CD4-positive, alpha-beta T cell treated with Interleukin-2 at 100 ng/mL for 4 hours (primary cell): ENCODE measurements around the gene UGT1A6.

Experiments used
- DNase-seq: peaks from one replicate; pipeline ENCODE4 v3.0.0-alpha.2; 2020; ENCODE audit warnings: low spot score

UGT1A6 gene

DNA sequence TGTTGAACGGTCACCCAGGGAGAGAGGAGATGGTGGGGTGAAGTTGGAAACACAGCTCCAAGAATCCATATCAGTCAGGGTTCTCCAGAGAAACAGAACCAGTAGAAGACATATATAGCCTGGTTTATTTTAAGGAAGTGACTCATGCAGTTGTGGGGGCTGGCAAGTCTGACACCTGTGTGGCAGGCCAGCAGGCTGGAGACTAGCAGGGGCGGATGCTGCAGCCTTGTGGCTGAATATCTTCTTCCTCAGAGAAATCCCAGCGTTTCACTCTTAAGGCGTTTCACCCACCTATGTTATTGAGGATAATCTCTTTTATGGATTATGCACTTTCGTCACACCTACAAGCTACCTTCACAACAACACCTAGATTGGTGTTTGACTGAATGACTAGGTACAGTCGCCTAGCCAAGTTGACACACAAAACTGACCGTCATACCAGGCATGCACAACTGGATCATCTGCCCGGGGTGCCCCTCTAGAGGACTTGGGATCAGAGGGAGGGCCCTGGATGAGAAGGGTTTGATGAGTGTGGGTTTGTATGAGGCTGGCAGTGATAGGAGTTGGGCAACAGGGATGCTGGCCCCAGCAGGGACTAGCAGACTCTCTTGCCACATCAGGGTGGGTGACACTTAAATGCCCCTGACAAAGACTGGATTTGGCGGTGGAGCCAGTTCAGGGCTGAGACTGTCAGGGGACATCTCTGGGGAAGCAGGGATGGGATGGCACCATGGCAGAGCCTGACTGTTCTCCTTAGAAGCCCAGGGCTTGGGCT, 108.9 kb downstream of the UGT1A6 start:
- no peak for DNase-seq

DNA sequence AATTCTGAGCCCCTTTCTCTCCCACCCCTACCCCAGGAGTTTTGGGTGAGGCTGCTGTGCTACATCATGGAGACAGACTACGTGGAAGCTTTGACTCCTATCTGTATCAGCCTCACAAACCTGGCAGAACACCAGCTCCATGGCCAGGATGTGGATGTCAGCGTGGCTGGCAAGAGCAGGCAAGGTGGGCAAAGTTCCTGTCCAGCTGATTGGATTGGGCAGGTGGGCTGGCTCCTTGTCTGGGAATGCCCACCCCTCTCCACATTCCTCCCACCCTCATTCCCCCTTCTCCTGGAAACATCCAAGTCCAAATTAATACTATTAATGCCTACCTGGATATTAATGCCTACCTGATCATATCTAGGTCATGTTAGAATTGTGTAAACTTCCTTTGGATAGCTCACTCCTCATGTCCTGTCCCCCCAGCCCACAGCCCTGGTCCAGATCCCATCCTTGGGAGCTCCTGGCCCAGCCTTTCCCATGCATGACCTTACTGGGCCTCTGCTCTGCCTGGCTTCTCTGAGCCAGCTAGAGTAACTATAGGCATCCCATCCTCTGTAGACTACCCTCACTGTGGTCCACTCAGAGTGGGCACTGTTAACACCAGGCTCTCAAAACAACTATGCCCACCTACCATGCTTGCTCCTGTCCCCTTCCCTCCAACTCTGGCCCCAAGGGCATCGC, 109.6 kb downstream of the UGT1A6 start:
- no peak for DNase-seq

DNA sequence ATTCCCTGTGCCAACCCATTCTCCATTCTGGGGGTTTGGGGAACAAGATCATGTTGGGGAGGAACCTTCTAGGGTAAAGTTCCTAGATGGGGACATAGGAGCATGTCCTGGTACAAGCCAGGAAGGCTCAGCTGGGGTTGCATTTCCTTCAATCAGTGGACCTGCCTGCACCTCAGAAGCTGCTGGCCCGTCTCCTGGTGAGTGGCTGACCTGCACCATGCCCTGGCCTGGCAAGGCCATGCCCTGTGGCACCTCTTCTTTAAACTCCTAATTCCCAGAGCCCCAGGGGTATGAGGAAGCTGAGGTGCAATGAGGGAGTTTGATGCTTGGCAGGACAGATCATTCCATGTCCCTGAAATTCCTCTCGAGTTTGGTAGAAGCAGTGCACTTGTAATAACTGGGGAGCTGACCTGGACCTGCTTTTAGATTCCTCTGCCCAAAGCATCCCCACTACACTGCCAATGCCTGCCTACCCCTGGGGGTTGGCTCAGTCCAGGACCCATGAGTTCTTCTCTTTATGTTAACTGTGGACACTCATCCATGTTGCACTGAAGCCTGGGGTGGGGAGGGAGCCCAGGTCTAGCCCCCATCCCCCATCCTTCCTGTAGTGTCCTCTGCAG, 110.7 kb downstream of the UGT1A6 start:
- no peak for DNase-seq

DNA sequence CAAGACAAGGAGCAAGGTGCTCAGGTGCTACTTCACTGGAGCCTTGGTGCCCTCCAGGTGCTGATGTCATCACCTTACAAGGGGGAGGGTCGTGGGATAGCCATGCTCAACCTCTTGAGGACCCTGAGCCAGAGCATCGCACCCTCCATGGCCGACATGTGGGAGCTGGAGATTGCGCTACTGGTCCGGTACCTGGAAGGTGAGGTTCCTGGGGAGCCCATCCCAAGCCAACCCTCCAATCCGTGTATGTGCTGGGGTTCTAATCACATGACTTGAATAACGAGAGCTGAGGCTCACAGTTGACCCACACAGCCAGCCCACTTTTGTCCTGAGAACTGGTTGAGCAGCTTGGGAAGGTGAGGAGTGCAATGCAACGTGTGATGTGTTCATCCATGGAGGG, 111.3 kb downstream of the UGT1A6 start:
- no peak for DNase-seq

DNA sequence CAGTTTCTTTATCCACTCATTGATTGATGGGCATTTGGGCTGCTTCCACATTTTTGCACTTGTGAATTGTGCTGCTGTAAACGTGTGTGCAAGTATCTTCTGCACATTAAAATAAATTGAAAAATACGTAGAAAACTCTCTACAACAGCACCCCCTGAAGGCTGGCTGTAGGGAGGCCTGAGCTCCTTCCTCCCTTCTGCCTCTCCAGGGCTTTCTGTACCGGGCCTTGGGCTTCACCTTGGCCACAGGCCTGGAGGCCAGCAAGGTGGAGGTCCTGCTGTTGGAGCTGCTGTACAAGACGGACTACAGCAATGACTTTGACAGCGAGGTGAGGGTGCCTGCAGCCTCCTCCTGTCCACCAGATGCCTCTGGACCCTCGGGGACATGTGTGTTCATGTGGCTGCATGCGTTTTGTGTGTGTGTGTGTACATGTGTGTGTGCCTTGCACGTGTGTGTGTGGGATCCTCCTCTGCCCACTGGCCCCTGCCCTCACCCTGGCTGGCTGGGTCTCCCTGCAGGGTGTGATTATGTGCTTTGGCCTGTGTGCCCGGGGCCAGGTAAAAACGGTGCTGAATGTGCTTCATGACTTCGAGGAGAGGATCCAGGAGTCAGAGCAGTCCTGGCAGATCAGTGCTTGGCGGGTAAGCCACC, 114.7 kb downstream of the UGT1A6 start:
- no peak for DNase-seq

DNA sequence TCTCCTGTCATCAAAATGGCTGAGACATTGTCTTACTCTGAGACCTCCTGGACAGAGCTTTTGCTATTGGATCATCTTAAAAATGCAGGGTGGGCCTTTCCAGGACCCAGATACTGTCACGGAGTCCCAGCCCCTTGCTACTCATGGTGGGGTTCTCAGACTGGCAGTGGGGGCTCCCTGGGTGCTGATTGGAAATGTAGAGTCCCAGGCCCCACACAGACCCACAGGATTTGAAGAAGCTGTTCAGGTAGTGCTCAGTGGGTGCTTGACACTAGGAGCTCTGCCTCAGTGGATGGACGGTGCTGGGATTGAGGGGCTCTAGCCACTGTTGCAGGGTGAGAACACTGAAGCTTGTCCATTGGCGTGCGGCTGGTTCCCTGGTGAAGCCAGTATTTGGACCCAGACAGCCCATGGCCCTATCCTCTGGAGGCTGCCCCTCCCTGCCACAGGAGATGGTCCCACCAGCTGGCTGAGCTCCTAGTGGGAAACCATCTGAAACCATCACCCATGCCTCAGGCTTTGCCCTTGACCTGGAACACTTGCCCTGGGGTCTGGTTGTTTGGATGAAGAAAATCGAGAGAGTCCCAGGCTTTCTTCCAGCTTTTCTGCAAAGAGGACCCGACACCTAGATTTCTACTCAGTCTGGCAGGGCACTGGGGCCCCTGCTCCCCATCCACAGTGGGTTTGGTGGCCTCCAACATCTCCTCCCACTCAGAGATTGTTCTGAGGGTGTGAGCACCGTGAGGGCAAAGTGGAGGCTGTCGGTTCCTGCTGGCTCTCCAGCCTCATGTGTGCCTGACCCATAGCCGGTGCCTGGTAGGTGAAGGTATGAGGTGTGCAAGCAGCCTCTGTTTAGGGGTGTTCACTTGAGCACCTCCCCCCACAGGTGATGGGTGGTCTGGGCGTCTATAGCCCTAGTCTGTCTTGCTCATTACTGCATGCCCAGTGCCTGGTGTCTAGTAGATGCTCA, 115.6 kb downstream of the UGT1A6 start:
- no peak for DNase-seq

DNA sequence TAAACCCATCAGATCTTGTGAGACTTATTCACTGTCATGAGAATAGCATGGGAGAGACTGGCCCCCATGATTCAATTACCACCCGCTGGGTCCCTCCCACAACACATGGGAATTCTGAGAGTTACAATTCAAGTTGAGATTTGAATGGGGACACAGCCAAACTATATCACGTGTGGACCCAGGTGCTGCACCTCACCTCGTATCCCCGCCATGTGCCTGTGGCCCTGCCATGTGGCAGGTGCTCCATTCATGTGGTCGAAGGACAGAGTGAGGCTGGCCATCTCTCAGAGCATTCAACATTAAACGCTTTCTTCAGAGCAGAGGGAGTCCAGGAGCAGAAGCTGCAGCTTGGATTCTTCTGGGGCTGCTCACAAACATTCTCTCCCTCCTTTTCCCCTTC, 117.7 kb downstream of the UGT1A6 start:
- DNase-seq = no peak

DNA sequence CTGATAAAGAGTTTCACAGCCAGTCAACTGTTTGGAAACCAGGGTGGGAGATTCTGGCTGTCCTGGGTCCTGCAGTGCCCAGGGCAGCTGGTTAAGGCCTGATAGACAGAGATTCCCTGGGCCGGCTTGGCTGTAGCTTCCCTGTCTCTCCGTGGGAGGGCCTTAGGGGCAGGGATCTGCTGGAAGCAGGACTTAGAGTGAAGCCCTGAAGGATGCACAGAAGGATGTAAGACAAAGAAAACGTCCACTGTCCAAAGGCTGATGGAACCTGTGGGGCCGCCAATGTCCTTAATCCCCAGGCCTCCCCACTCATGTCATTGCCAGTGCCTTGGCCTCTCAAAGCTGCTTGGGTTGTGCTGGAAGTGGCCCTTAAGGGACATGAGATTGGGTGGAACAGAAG, 118.4 kb downstream of the UGT1A6 start:
- no peak for DNase-seq

DNA sequence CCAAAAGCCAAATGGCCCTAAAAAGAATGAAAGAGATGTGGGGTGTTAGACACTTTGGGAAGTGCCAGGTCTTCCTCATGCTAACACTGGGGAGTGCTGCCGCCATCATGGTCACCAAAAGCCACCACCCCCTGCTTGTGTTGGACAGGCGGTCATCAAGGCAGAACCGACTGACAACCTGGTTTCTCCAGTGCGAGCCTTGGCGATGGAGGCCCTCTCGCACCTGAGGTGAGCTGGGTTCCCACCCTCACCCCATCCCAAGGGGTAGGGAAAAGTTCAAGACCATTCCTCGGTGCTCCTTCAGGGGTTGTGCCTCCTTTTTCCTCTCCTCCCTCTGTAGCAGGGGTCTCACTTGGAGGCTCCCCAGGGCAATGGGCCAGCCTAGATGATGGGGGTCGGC, 119.0 kb downstream of the UGT1A6 start:
- no peak for DNase-seq

DNA sequence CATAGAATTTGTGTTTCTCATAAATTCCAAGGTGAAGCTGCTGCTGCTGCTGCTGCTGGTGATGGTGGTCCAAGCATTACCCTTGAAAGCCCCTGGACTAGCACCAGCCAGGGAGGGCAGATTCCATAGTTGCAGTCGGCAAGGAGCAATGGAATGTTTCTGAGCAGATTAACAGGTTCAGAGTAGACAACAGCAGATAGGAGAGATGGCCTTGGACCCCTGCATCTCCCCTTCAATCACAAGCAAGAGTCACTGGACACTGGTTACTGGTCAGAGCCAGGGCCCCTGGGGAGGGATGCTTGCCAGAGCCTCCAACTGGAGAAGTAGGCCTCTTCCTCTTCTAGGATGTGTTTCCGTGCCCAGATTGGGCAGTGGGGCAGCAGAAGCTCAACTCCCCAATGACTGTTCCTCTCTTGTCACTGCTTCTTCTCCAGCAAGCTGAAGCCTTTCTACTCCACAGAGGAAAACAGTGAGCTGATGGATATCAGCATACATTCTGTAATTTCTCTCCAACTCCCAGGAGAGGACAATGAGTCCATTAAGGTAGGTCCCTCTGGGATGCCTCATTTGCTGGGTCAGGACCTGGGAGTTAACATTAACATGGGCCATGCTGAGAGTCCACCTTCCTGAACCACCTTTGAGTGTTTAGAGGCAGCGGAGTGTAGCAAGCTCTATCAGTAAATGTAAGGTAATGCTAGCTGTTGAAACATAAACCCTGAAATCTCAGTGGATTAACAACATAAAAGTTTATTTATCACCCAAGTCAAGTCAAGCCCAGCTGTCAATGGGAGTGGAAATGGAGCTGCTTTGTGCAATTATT, 120.8 kb downstream of the UGT1A6 start:
- DNase-seq = no peak

DNA sequence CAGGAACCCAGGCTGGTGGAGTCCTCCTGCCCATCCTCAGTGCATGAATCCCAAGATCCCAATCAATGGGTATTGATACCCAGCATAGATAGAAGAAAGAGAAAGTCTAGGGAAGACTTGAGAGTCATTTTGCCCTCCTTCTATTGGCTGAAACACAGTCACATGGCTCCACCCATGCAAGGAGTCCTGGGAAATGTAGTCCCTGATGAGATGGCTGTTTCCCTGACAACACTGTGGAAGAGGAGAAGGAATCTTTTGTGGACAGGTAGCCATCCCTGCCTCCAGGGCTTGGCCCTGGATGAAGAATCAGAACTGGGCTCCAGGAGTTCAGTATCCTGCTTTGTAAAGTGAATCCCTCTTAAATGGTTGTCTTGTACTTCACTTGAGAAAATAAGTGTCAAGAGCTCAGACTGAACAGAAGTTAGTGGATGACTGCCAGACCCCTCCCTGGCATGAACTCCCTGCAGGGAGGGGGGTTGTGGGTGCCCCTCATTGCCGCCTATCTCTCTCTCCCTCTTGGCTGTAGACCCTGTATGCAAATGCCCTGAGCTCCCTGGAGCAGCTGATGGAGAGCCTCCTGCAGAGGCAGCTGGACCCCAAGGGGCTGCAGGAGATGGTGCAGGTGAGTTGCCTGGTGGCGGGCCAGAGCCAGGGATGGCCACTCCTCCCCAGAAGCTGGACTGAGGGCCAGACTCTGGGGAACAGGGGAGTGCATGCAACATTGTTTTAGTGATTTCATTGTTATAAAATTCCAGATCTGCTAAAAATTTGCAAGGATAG, 121.6 kb downstream of the UGT1A6 start:
- no peak for DNase-seq

DNA sequence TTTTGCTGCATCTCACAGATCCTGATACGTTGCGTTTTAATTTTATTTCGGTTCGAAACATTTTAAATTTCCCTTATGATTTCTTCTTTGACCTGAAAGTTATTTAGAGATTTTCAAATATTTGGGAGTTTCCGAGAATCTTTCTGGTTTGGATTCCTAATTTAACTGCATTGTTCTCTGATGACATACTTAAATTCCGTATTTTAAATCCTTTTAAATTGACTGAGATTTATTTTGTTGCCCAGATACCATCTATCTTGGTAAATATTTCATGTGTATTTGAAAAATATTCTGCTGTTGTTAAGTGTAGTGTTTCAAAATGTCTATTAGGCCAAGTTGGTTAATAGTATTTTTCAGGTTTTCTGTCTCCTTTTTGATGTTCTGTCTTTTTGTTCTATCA, 123.2 kb downstream of the UGT1A6 start:
- DNase-seq = no peak

DNA sequence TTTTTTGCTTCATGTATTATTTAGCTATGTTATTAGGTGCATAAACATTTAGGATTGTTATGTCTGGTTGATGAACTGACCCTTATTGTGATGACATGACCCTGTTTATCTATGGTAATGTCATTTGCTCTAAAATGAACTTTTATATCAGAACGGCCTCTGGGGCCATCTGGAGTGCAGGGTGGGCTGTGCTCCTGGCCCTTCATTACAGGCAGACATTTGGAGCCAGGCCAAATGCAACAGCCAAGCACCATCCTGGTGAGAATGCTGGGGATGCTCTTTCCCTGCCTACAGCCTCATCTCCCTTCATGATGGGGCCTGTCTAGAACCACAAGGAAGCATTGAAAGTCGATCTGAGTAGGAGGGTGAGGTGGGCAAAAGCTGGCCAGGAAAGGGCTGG, 123.6 kb downstream of the UGT1A6 start:
- DNase-seq = no peak

DNA sequence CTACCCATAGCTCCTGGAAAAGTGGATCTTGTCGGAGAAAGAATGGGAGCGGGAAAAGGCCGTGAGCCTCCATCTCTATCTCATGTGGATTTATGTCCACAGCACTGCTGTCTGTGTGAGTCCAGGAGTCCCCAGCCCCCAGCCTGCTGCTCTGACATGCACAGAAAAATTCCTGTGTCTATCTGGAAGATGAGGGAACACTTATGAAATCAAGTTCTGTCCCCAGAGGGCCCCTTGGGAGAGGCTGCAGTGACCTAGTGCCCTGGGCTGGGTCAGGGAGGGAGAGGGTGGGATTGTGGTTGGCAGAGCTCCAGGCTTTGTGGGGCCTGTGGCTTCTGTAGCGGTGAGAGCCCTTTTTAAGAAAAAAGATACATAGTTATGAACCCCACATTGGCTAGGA, 124.1 kb downstream of the UGT1A6 start:
- no peak for DNase-seq

DNA sequence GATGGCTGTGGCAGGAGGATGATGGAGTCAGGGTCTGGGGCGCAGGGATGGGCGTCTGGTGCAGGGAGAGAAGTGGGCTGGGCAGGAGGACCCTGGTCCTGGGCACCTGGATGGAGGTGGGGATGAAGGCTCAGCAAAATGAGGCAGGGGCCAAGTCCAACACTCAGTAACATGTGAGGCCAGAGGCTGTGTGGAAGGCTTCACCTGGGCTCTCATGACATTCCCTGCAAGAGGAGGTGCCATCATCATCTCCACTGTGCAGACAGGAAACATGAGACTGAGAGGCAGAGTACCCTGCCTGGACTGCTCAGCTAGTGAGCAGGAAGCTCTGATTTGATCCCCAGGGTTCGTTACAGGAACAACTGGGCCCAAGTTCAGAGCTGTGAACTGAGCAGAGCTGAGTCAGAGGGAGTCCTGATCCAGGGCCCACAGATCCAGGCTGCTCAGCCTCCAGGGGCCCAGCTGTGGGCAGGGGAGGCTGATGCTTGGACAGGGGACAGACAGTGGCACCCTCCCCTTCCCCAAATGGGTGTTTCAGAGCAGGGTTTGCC, 124.7 kb downstream of the UGT1A6 start:
- no peak for DNase-seq

DNA sequence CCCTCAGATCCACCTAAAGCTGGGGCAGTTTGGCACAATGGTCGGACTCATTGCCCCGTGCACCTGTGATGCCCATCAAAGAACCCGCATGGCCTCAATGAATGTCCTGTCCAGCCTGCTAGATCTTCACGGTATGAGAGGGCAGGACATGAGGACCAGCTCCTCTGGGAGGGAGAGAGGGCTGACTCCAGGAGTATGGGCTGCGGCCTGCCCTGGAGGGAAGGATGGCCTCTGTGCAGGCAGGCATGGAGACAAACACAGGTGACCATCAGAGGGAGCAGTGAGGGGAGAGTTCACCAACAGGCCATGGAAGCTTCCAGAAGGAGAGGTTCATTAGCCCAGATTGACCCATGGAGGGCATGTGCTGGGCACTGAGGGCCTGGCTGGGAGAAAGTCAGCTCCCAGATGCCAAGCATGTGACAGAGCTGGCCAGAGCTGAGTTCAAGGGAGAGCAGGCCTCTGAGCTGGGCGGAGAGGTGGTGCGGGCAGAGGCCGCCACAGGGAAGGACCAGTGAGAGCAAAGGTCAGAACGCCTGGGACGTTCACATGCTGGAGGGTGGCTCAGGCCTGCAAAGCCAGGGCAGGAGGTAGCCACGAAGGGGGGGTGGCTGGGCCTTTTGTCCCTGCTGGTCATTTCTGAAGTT, 125.4 kb downstream of the UGT1A6 start:
- no peak for DNase-seq

DNA sequence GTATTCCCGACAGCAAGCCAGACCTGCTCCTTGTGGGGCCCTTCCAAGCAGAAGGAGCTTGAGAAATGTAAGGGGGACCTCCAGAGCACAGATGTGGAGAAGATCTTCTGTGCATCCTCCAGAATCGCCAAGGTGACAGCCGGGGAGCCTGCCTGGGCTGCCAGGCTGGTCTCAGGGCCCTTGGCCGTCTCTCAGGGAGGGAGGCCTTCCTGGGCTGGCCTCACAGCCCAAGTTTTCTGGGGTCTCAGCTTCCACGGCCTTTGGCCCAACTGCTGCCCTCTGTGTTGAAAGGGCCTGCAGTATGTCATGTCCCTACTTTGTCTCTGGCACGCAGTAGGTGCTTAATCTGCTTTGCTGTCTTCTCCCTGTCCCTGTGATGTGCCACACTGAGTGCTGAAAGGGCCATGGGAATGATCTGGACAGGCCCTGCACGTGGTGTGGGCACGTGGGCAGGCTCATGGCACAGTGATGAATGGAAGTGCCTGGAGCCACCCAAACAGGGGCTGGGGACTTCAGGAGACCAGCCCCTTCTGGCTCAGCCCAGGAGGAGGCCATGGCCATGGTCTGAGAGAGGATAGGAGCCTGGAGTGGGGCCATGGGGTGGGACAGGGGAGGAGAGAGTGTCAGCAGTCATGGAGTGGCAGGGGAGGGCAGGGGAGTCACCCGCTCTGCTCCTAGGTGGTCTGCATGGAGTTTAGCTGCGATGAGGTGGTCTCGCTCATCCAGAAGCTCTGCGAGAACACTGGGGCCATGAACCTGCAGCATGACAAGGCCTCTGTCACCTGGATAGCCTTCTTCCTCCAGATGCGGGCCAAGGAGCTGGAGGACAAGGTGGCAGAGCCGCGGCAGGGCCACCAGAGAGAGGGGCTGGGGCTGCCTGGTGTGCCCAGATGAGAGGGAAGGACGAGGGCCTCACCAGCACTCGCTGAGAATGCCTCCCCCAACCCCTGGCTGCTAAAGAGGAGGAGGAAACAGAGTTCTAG, 126.2 kb downstream of the UGT1A6 start:
- DNase-seq = no peak
